ENCODE data around the gene HERC4. TPM values are rescaled to one million over a fixed set of nuclear protein-coding genes. Genes with fewer than 3 reads are reported as not detected.
A peak's percentile ranks its signal among the peaks of the same experiment; 100 is the strongest.

The HERC4 gene
- total RNA-seq, 1 experiment from 2014 or later = 57.4 TPM

- CTCF ChIA-PET = no interaction called here
- Histone ChIP-seq H3K9me2 (replicated peaks; ENCODE audit: low read length) (no peaks in the 10 kb centered on the region), H2AFZ (ENCODE audit: low read length) (no peak overlapping the region), H3K36me3 (ENCODE audit: low read depth, low read length) (peaks cover 31% of the 10 kb centered on the region), H3K27ac (ENCODE audit: low read length) (peak overlapping the region; percentile 65), H3F3A (ENCODE audit: low read length, unreplicated experiment) (peaks cover 20% of the 10 kb centered on the region), H3K4me3 (ENCODE audit: low read length) (no peak overlapping the region), H3K9ac (ENCODE audit: low read length) (peak overlapping the region; percentile 3; the same call in 1 of the 2 replicates), H3K27me3 (ENCODE audit: low read length) (no peaks in the 10 kb centered on the region), H3K4me1 (ENCODE audit: insufficient read depth, low read length) (peaks cover 88% of the 10 kb centered on the region), H3K9me3 (ENCODE audit: low read length) (no peaks in the 10 kb centered on the region), H3K4me2 (ENCODE audit: low read length) (peak overlapping the region; percentile 3), H4K20me1 (ENCODE audit: low read length) (no peaks in the 10 kb centered on the region), H3K79me2 (ENCODE audit: low read length) (peaks cover 68% of the 10 kb centered on the region)
- ATAC-seq (no peak), DNase-seq (no peak)
- TF ChIP-seq EZH2phosphoT487 (IDR thresholded peaks at IDR 0.05; ENCODE audit: borderline replicate concordance, low read length) (no peak), EZH2 (IDR thresholded peaks at IDR 0.05; ENCODE audit: low read length, unreplicated experiment) (no peak), CTCF (conservative IDR thresholded peaks at IDR 0.05; ENCODE audit: low read depth, low read length) (no peak)
- intact Hi-C loops (cut with micrococcal nuclease) = no loop called here
- BruUV-seq (replicated peaks) = no TSS peak
- POLR2A ChIA-PET (ENCODE audit: unreplicated experiment) = no interaction called here
Observed at GRCh38 chr10:68103901-68104300, 28.8 kb upstream of the HERC4 start.

- no peak for TF ChIP-seq CTCF (conservative IDR thresholded peaks at IDR 0.05; ENCODE audit: low read depth, low read length)
- CTCF ChIA-PET = no interaction called here
Observed at GRCh38 chr10:68103261-68103878, 28.3 kb upstream of the HERC4 start.

GRCh38 chr10:68101066-68101465 is 26.0 kb upstream of the HERC4 start:
- Histone ChIP-seq H3K4me2 (ENCODE audit: low read length) (0 out of 2 replicates have a peak overlapping the region, but pooled peaks have one; percentile 3), H3K4me3 (ENCODE audit: low read length) (no peak overlapping the region), H3K27ac (ENCODE audit: low read length) (peak overlapping the region; percentile 18), H3K9me3 (ENCODE audit: low read length) (no peaks in the 10 kb centered on the region), H3K4me1 (ENCODE audit: insufficient read depth, low read length) (peaks cover 93% of the 10 kb centered on the region), H3K27me3 (ENCODE audit: low read length) (no peaks in the 10 kb centered on the region), H3F3A (ENCODE audit: low read length, unreplicated experiment) (peaks cover 16% of the 10 kb centered on the region), H3K36me3 (ENCODE audit: low read depth, low read length) (peaks cover 27% of the 10 kb centered on the region), H4K20me1 (ENCODE audit: low read length) (no peaks in the 10 kb centered on the region), H3K79me2 (ENCODE audit: low read length) (peaks cover 77% of the 10 kb centered on the region), H2AFZ (ENCODE audit: low read length) (no peak overlapping the region), H3K9ac (ENCODE audit: low read length) (no peak overlapping the region), H3K9me2 (replicated peaks; ENCODE audit: low read length) (no peaks in the 10 kb centered on the region)
- ATAC-seq (no peak), DNase-seq (no peak)
- BruUV-seq (replicated peaks) = no TSS peak
- POLR2A ChIA-PET (ENCODE audit: unreplicated experiment) = interaction anchor here (0.7 kb wide), 1 partner anchor 13 kb away, joined by 4 read pairs; no protein-coding TSS in a partner anchor
- CTCF ChIA-PET = interaction anchor here (0.7 to 0.8 kb wide), 2 partner anchors 55 to 107 kb away, joined by 3 read pairs; no protein-coding TSS in a partner anchor
- TF ChIP-seq CTCF (conservative IDR thresholded peaks at IDR 0.05; ENCODE audit: low read depth, low read length) = no peak
- no peak for TF ChIP-seq EZH2 (IDR thresholded peaks at IDR 0.05; ENCODE audit: low read length, unreplicated experiment)
- TF ChIP-seq EZH2phosphoT487 (IDR thresholded peaks at IDR 0.05; ENCODE audit: borderline replicate concordance, low read length) = no peak
- intact Hi-C loops (cut with micrococcal nuclease) = no loop called here

More at GRCh38 chr10:68103261-68103878, 28.3 kb upstream of the HERC4 start:
- Histone ChIP-seq H3F3A (ENCODE audit: low read length, unreplicated experiment) (peaks cover 20% of the 10 kb centered on the region), H3K36me3 (ENCODE audit: low read depth, low read length) (peaks cover 33% of the 10 kb centered on the region), H3K4me3 (ENCODE audit: low read length) (0 out of 2 replicates have a peak overlapping the region, but pooled peaks have one; percentile 2), H3K4me2 (ENCODE audit: low read length) (peak overlapping the region; percentile 18), H3K27me3 (ENCODE audit: low read length) (no peaks in the 10 kb centered on the region), H3K9me2 (replicated peaks; ENCODE audit: low read length) (no peaks in the 10 kb centered on the region), H3K79me2 (ENCODE audit: low read length) (peaks cover 72% of the 10 kb centered on the region), H3K9ac (ENCODE audit: low read length) (peak overlapping the region; percentile 3; the same call in 1 of the 2 replicates), H2AFZ (ENCODE audit: low read length) (no peak overlapping the region; the same call in 1 of the 2 replicates), H3K27ac (ENCODE audit: low read length) (peak overlapping the region; percentile 65), H3K4me1 (ENCODE audit: insufficient read depth, low read length) (peaks cover 94% of the 10 kb centered on the region), H3K9me3 (ENCODE audit: low read length) (no peaks in the 10 kb centered on the region), H4K20me1 (ENCODE audit: low read length) (no peaks in the 10 kb centered on the region)
- POLR2A ChIA-PET (ENCODE audit: unreplicated experiment) = interaction anchor here (0.6 kb wide), 1 partner anchor 80 kb away, joined by 6 read pairs; no protein-coding TSS in a partner anchor
- ATAC-seq (peak; percentile 22), DNase-seq (peak; percentile 61)
- intact Hi-C loops (cut with micrococcal nuclease) = no loop called here
- no TSS peak for BruUV-seq (replicated peaks)

All from PC-3 (cell line).